Activated T-cell treated with anti-CD3 and anti-CD28 coated beads, Interleukin-2, amount 50 U/mL, for 1 hour (primary cell): ENCODE measurements around the gene SIGLECL1.
A peak's percentile ranks its signal among the peaks of the same experiment; 100 is the strongest.

Source experiments
- DNase-seq: peaks from one replicate; pipeline ENCODE4 v3.0.0-alpha.2; 2020

SIGLECL1 gene

GRCh38 chr19:51253088-51253806 lies 2.4 kb downstream of the SIGLECL1 start:
- no peak for DNase-seq

GRCh38 chr19:51256155-51256625 lies 5.3 kb downstream of the SIGLECL1 start:
- no peak for DNase-seq

- no peak for DNase-seq
Observed at GRCh38 chr19:51257471-51257870, 6.6 kb downstream of the SIGLECL1 start.

GRCh38 chr19:51258165-51259160 lies 7.6 kb downstream of the SIGLECL1 start:
- no peak for DNase-seq

- DNase-seq: peak; percentile 28
Observed at GRCh38 chr19:51259348-51260245, 8.7 kb downstream of the SIGLECL1 start.

GRCh38 chr19:51263808-51264207 lies 12.9 kb downstream of the SIGLECL1 start:
- DNase-seq: no peak

- no peak for DNase-seq
Observed at GRCh38 chr19:51271067-51271466, 20.2 kb downstream of the SIGLECL1 start.

GRCh38 chr19:51272183-51272810 lies 21.4 kb downstream of the SIGLECL1 start:
- no peak for DNase-seq

- DNase-seq: no peak
Observed at GRCh38 chr19:51274049-51274770, 23.3 kb downstream of the SIGLECL1 start.

GRCh38 chr19:51277112-51277511 lies 26.2 kb downstream of the SIGLECL1 start:
- no peak for DNase-seq

- no peak for DNase-seq
Observed at GRCh38 chr19:51282335-51282734, 31.5 kb downstream of the SIGLECL1 start.

GRCh38 chr19:51285682-51286081 lies 34.8 kb downstream of the SIGLECL1 start:
- DNase-seq: no peak

GRCh38 chr19:51289635-51290034 lies 38.8 kb downstream of the SIGLECL1 start:
- DNase-seq: no peak

GRCh38 chr19:51292971-51293370 lies 42.1 kb downstream of the SIGLECL1 start:
- no peak for DNase-seq

GRCh38 chr19:51293571-51294210 lies 42.8 kb downstream of the SIGLECL1 start:
- DNase-seq: no peak

GRCh38 chr19:51294211-51294976 lies 43.5 kb downstream of the SIGLECL1 start:
- DNase-seq: no peak

GRCh38 chr19:51294977-51295375 lies 44.1 kb downstream of the SIGLECL1 start:
- no peak for DNase-seq

GRCh38 chr19:51295382-51296126 lies 44.7 kb downstream of the SIGLECL1 start:
- no peak for DNase-seq

GRCh38 chr19:51296336-51297093 lies 45.6 kb downstream of the SIGLECL1 start:
- no peak for DNase-seq
